Endometrium (tissue), 2 donors: ENCODE measurements around the gene PRR16.

ENCODE experiments used
- FAIRE-seq: peaks from 2 replicates; lab custom pipeline; 2012; peaks lifted over from hg19 to GRCh38; lab: Jason Lieb, UNC
- donor health status: control.
- donor health status: control.

Gene PRR16

GRCh38 chr5:120463006-120463680 is 957 bp upstream of the PRR16 start:
- no peak for FAIRE-seq

DNA sequence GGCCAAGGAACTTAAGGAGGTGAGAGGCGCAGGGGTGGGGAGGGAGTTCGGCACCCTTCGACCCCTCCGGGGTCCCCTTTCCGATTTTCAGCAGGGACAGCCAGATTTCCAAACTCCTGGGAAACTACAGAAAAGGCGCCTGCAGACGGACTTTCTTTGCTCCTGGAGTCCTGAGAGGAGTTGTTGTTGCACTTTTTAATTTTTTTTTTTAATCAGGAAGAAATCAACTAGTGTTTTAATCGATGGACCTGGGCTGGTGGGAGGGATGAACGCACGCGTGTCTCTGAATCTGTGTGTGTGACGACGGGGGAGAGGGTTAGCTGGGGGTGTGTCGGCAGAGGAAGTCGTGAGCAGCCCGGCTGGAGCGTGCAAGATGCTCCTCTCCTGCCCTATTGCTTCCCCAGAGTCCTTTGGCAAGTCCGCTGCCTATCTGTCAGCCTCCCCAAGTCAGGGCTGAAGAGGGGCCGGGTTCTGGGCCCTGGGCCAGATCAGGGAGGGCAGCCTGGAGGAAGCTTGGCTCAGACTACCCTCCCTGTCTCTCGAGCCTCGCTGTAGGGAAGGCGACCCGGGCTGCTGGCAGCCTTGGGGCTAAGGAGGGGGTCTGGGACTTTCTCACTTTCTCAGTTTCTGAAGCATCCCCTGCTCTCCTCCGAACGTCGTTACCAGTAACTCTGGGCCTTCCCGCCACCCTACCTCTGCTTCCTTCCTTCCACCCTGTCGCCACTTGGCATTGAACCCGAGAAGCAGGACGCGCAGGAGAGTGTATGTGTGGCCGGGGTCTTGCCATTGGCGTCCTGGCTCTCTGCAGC is 731 bp downstream of the PRR16 start:
- no peak for FAIRE-seq

GRCh38 chr5:120465436-120465961 is 1.4 kb downstream of the PRR16 start:
- no peak for FAIRE-seq

DNA sequence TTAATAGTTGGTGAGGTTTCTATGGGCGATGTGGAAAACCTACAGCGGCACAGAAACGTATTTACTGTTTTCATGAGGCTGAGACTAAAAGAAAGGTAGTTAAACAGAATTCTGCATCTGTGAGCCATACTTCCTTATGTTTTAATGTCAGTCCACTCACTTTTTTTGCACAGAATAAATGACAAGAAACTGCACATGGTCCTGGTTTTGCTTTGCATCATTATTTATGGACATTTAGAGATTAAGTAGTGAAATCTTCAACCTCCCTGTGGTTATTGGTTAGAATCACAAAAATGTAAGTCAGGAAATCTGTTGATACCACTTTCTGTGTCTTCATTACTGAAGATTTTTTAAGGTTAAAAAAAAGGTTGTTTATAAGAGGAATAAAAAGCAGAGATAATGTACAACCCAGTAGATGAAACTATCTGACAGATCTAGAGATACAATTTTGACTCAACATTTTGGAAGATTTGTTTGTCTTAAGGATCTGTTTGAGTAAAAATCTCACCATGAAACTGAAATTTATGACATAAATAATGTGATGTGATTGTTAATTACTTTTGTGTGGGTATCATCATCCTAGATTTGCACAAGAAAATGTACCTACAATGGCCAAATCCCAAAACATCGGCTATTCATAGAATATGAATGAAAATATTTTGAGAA is 2.4 kb downstream of the PRR16 start:
- no peak for FAIRE-seq

GRCh38 chr5:120471971-120472370 is 7.9 kb downstream of the PRR16 start:
- no peak for FAIRE-seq

DNA sequence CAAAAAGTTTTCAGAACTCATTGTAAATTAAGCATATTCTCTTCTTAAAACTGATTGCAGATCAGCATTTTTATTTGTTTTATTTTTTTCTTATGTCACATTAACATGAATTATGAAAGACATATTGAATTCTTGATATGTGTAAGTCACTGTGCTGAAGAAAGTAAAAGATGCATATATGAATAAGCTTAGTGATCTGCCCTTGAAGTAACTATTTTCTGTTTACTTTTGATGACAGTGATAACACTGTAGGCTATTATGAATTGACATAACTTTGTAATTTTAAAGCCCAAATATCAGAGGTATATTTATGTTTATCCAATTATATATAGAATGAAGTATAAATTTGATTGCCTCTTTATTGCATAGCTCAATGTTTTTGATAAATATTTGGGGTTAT is 8.8 kb downstream of the PRR16 start:
- no peak for FAIRE-seq

- no peak for FAIRE-seq
These were observed 9.2 kb downstream of the PRR16 start for GRCh38 chr5:120473332-120473731.

- no peak for FAIRE-seq
These were observed 12.0 kb downstream of the PRR16 start for GRCh38 chr5:120476063-120476462.

DNA sequence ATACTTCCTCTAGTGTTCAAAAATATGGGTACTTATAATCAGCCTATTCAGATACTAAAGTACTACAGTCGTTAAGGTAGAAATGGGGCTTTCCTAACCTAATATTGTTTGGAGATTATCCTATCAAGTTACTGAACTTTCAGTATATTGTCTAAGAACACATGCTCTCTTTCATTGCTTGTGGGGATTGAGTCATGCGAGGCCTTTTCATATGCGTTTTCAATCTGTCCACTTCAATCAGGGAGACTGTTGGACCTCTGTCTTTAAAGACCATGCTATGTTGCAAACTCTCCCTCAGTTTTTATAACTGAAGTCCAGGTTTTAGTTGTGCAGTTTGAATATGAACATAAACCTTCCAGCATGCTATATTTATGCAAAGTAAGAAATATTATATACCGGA is 15.0 kb downstream of the PRR16 start:
- no peak for FAIRE-seq

DNA sequence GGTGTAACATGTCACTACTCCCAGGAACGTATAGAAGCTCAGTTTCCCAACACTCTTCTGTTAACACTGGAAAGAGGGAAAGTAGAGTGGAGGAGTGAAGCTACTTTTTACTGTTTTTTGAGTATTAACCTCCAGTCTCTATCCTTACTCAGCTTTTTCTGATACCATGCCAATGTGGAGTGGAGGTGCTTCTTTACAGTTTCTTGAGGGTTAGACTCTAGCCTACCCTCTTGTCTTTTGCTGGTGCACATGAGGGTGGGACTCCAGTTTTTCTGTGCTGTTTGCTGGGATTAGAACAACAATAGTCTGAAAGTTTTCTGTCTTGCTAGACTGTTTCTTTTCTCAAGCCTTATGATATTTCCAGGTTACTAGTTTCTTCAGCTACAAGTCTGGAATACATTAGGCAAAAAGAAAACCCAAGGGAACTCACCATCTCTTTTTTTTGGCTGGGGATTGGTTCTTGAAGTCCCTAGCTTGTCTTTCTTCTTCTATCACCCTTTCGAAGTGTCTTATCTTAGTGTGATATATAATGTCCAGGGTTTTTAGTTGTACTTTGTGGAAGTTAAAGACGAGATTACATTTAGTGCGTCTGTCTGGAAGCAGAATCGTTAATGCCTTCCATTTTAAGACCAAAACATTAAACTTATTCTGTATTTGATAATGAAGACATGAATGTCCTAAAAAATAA is 35.9 kb downstream of the PRR16 start:
- no peak for FAIRE-seq

GRCh38 chr5:120502531-120502930 is 38.4 kb downstream of the PRR16 start:
- no peak for FAIRE-seq

- no peak for FAIRE-seq
These were observed 39.2 kb downstream of the PRR16 start for GRCh38 chr5:120503341-120503740.

DNA sequence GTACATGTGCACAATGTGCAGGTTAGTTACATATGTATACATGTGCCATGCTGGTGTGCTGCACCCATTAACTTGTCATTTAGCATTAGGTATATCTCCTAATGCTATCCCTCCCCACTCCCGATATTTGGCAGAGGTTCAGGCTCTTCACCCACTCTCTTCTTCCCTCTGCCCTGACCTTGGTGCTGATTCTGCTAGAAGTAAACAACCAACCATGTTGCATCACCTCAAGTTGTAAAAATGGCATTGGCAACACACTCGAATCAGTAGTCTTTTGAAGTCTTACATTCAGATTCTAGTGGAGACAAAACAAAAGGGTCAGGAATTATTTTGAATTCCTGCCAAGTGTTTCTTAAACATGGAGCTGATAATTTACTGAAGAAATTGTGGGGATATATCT is 40.0 kb downstream of the PRR16 start:
- FAIRE-seq, result no peak

DNA sequence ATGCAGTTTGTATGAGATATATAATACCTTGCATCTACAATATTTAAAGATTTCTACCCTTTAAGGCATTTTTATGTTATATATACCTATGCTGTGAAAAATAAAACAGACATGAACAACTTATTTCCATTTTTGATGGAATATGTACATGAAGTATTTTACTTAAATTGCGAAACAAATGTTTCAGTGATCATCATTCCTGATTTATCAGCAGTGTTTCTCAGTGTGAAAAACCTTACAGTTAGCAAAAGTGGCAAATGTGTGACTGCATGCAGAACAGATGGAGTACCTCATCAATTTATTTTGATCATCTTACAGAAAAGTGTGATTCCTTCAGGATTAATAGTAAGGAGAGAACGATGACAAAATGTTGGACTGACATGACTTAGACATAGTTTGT is 43.1 kb downstream of the PRR16 start:
- FAIRE-seq, result no peak

DNA sequence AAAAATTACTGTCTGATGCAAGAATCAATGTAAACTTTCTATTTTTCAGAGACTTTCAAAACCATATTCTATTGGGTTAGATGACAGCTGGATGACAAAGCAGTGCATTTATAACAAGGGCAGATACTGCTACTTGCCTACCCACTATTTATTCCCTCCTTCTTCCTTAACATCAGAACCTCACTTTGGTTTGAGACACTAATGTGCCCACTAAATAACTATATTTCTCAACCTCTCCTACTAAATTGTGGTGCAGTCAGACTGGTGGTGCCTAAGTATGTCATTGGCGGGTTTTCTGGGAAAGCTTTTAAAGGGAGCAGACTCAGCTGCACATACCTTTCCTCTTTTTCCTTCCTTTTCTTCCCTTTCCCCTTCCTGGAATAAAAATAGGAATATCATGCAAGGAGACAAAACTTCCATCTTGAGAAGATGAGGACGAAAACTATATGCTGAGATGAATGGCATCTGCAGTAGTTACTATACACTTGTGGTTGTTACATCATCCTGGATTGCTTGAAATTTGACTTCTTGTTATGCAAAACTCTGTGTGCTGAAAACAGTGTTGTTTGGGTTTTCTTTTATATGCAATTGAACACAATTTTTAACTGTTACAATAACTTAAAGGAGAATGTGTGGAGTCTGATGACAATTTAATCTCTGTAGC is 43.8 kb downstream of the PRR16 start:
- FAIRE-seq, result no peak

DNA sequence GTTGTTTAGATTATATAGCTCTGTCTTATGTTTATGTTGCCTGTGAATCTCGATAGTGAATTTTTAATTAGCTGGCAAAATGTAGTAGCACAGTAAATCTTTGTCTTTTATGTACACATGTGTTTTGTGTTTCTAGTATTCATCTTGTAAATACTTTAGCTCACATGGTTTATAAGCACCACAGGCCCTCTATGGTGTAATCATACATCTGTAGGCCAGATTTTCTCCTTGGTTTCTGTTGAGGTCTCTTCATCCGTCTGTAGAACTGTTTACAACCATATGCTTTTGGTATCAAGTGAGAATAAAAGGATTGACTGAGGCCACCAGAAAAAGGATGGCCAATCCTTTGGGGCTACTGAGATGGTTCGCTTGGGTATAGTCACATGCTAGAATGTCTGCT is 45.0 kb downstream of the PRR16 start:
- FAIRE-seq, result peak; percentile 97

GRCh38 chr5:120510098-120510637 is 46.1 kb downstream of the PRR16 start:
- FAIRE-seq, result no peak

DNA sequence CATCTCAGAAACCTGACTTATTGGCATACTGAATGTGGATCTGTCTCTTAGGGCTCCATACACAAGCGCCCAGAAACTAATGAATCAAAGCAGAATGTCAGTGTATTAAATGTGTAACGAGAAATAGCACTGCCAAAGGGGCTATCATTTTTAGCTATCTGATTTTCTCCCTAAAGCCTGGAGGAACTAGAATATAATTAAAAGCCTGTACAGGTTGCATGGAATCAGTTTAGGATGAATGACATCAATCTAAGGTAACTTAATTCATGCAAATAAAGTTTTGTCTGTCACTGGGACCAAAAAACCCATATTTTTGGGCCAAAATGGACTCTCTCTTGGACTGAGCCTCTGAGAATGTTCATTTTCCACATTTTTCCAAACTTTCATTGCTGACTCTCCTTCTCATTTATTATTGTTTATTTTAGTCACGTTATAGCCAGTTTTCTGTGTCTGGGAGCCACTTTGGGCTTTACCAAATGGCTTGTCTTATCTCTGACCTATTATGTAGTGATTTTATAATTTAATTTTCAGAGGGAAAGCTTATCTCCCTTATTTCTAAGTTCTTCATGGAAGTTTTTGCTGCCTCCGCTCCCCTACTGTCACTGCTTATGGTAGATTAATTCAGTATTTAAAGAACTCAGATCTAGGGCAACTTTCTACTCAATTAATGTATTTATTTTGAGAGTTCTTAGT is 47.0 kb downstream of the PRR16 start:
- FAIRE-seq, result no peak

DNA sequence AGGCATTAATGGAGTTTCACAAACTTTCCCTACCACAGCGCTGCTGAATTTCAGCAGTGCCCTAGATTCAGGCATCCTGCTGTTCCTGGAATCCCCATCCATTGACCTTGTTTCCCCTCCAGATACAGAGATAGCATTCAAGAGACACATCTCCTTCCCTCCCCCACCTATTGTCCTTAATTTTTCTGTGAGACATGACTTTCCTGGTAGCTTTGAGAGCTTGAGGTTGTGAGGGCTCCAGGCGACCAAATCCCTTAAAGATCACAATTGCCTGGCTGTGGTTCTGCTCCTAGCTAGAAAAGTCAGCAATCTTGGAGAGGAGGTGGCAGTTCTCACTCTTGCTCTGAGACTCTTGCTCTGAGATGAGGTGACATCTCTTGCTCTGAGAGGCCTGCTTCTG is 48.0 kb downstream of the PRR16 start:
- no peak for FAIRE-seq

GRCh38 chr5:120512791-120513650 is 48.9 kb downstream of the PRR16 start:
- FAIRE-seq, result no peak
